Breast epithelium (tissue), 3 donors: ENCODE measurements around the gene EPHA6.

Experiments
- CTCF ChIP-seq, 3 donors: fragments of 450-650 bp; IDR thresholded peaks; one replicate each; pipeline ENCODE4 v1.5.1; 2016 to 2017; ENCODE audit warnings: antibody characterized with exemption in 3 of 3, mild to moderate bottlenecking in 3 of 3, moderate library complexity in 3 of 3
- POLR2A ChIP-seq: fragments of 450-650 bp; IDR thresholded peaks from one replicate; pipeline ENCODE4 v1.6.1; 2016; ENCODE audit warnings: antibody characterized with exemption, mild to moderate bottlenecking, moderate library complexity

DNA sequence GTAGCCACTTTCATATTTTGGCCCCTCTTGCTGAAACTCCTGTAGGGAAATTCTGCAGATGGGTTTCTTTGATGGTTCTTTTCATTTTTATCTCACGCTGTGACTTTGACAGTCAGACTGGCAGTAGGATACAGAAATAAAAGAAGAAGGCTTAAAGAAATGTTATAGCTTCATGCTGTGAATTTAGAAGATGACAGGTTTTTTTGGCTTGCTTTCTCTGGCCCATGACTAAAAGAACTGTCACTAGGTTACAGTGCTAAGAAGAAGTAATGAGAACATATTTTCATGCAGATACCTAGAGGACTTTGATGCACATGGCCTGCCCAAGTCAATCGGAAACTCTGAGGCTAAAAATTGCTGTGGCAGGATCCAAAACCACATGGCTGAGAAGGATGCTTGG lies 334.5 kb downstream of the EPHA6 start:
- TF ChIP-seq CTCF (IDR thresholded peaks at IDR 0.05), result no peak
- TF ChIP-seq POLR2A, result no peak
